Measurements from ENCODE around the gene ZBTB1.

ZBTB1 gene

DNA sequence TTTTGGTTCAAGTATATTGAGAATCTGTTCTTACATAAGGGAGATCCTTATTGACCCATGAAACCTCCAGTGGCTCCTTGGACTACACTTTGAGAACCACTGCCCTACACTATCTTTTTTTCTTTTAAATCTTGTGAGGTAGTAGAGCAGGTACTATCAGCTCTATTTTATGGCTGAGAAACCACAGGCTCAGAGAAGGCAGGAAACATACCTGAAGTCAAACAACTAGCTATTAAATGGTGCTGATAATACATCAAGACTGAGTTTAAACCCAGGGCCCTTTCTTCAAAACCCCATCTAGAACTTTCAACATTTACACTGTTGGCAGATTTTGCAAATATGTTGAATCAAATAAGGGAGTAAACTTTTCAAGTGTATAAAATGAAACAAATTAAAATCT is 7.8 kb upstream of the ZBTB1 start:
- Histone ChIP-seq H2AFZ (ENCODE audit: low read depth, low read length, severe bottlenecking) (no peak overlapping the region), H3F3A (ENCODE audit: insufficient read depth) (peaks cover 23% of the 10 kb centered on the region), H3K9me2 (replicated peaks; ENCODE audit: insufficient read depth, low read length) (no peaks in the 10 kb centered on the region), H3K27ac (ENCODE audit: low read depth, low read length) (peak overlapping the region; percentile 30; the same call in 1 of the 2 replicates), H3K36me3 (ENCODE audit: low read length) (peaks cover 29% of the 10 kb centered on the region), H3K9me3 (ENCODE audit: insufficient read depth, low read length) (no peaks in the 10 kb centered on the region), H3K9ac (ENCODE audit: low read length) (no peak overlapping the region), H3K4me3 (ENCODE audit: insufficient read depth, low read length, poor library complexity, severe bottlenecking) (no peak overlapping the region), H3K79me2 (ENCODE audit: insufficient read depth, low read length) (peaks cover 92% of the 10 kb centered on the region), H4K20me1 (ENCODE audit: low read depth, low read length) (0 out of 2 replicates have a peak, but pooled peaks cover 5% of the 10 kb centered on the region), H3K4me2 (ENCODE audit: low read depth, low read length, poor library complexity, severe bottlenecking) (peak overlapping the region; percentile 0), H3K27me3 (ENCODE audit: low read length) (no peaks in the 10 kb centered on the region)
- no peak for TF ChIP-seq EZH2phosphoT487 (conservative IDR thresholded peaks at IDR 0.05; ENCODE audit: low read length)
- TF ChIP-seq, protein P1, sequence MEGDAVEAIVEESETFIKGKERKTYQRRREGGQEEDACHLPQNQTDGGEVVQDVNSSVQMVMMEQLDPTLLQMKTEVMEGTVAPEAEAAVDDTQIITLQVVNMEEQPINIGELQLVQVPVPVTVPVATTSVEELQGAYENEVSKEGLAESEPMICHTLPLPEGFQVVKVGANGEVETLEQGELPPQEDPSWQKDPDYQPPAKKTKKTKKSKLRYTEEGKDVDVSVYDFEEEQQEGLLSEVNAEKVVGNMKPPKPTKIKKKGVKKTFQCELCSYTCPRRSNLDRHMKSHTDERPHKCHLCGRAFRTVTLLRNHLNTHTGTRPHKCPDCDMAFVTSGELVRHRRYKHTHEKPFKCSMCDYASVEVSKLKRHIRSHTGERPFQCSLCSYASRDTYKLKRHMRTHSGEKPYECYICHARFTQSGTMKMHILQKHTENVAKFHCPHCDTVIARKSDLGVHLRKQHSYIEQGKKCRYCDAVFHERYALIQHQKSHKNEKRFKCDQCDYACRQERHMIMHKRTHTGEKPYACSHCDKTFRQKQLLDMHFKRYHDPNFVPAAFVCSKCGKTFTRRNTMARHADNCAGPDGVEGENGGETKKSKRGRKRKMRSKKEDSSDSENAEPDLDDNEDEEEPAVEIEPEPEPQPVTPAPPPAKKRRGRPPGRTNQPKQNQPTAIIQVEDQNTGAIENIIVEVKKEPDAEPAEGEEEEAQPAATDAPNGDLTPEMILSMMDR (IDR thresholded peaks at IDR 0.05; ENCODE audit: insufficient read depth, low read length, poor library complexity, severe bottlenecking): no peak

DNA sequence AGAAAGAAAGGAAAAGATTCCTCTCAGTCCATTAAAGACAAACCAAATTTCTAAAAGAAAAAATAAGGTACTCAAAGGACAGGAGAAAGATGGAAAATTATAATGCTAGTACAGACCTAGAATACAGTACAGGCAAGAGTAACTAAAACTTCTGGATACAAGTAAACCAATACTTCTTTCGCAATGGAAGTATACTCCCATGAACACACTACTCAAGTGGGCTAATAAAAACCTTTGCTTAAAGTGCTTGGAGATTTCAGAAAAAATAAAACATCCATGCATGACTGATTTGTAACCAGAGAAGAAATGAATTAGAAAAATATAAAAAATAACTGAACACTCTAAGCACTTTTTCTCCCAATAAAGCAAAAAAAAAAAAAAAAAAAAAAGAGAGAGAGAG is 4.5 kb upstream of the ZBTB1 start:
- Histone ChIP-seq H3K27me3 (ENCODE audit: low read length) (no peaks in the 10 kb centered on the region), H3K4me3 (ENCODE audit: insufficient read depth, low read length, poor library complexity, severe bottlenecking) (no peak overlapping the region), H3K9me3 (ENCODE audit: insufficient read depth, low read length) (no peaks in the 10 kb centered on the region), H3K27ac (ENCODE audit: low read depth, low read length) (peak overlapping the region; percentile 1; the same call in 1 of the 2 replicates), H3K9ac (ENCODE audit: low read length) (0 out of 2 replicates have a peak overlapping the region, but pooled peaks have one; percentile 99), H2AFZ (ENCODE audit: low read depth, low read length, severe bottlenecking) (no peak overlapping the region), H3K4me2 (ENCODE audit: low read depth, low read length, poor library complexity, severe bottlenecking) (peak overlapping the region; percentile 76), H3K36me3 (ENCODE audit: low read length) (peaks cover 19% of the 10 kb centered on the region), H3K9me2 (replicated peaks; ENCODE audit: insufficient read depth, low read length) (no peaks in the 10 kb centered on the region), H3K79me2 (ENCODE audit: insufficient read depth, low read length) (peaks cover 80% of the 10 kb centered on the region), H3F3A (ENCODE audit: insufficient read depth) (peaks cover 49% of the 10 kb centered on the region), H4K20me1 (ENCODE audit: low read depth, low read length) (0 out of 2 replicates have a peak, but pooled peaks cover 5% of the 10 kb centered on the region)
- no peak for TF ChIP-seq EZH2phosphoT487 (conservative IDR thresholded peaks at IDR 0.05; ENCODE audit: low read length)
- TF ChIP-seq, protein P1 (IDR thresholded peaks at IDR 0.05; ENCODE audit: insufficient read depth, low read length, poor library complexity, severe bottlenecking): no peak

DNA sequence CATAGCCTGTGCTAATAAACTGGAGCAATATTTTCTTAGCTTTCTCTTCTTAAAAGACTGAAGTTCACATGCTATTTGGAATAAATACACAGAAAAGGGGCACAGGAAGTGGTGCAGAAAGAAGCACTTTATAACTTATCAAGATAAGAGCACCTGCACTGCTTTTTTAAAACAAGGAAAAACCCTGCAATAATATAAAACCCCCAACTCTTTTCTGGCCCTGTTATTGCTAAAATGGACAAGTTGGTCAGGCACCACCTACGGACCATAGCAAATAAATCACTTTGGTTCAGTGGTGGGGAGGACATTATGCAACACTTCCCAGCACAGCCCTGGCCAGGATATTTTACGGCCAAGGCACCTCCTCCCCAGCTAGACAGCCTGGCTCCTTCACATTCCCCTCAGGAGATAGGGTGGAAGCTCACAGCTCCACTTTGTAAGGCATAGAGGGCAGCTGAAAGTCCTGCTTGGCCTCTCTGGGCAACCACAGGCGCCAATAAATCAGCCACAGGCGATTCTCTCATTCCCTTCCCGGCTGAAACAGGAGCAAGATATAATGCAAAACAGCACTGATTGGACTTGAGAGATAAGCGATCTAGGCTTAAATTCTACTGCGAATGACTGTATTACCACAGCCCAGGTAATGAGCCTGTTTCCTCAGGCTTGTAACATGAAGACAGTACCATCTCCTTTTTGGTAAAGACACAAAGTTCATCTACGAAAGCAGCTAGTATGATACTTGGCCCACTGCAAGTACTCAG is 3.0 kb upstream of the ZBTB1 start:
- no peak overlapping the region for H2AFZ ChIP-seq (ENCODE audit: low read depth, low read length, severe bottlenecking)
- peak overlapping the region; percentile 99 for H3K9ac ChIP-seq (ENCODE audit: low read length)
- H3K79me2 ChIP-seq (ENCODE audit: insufficient read depth, low read length): peaks cover 83% of the 10 kb centered on the region
- TF ChIP-seq EZH2phosphoT487 (conservative IDR thresholded peaks at IDR 0.05; ENCODE audit: low read length): no peak
- TF ChIP-seq, protein P1 (IDR thresholded peaks at IDR 0.05; ENCODE audit: insufficient read depth, low read length, poor library complexity, severe bottlenecking): no peak
- H3K4me3 ChIP-seq (ENCODE audit: insufficient read depth, low read length, poor library complexity, severe bottlenecking): peak overlapping the region; percentile 85
- peak overlapping the region; percentile 76 for H3K4me2 ChIP-seq (ENCODE audit: low read depth, low read length, poor library complexity, severe bottlenecking)
- peaks cover 52% of the 10 kb centered on the region for H3F3A ChIP-seq (ENCODE audit: insufficient read depth)
- H3K9me3 ChIP-seq (ENCODE audit: insufficient read depth, low read length): no peaks in the 10 kb centered on the region
- H3K36me3 ChIP-seq (ENCODE audit: low read length): peaks cover 18% of the 10 kb centered on the region
- H3K27ac ChIP-seq (ENCODE audit: low read depth, low read length): peak overlapping the region; percentile 99
- H3K9me2 ChIP-seq (replicated peaks; ENCODE audit: insufficient read depth, low read length): no peaks in the 10 kb centered on the region
- no peaks in the 10 kb centered on the region for H3K27me3 ChIP-seq (ENCODE audit: low read length)
- 0 out of 2 replicates have a peak, but pooled peaks cover 5% of the 10 kb centered on the region for H4K20me1 ChIP-seq (ENCODE audit: low read depth, low read length)
